HG03039 (cell line): ENCODE data around the gene ATP5MK.
"Not testable (repeated sequence)": the region's sequence is repeated elsewhere in the genome, so short reads cannot be mapped to it uniquely, and the experiment has no call there.

Experiments
- ATAC-seq: cut with Tn5 transposase; IDR thresholded peaks from one replicate; pipeline ENCODE4 v1.9.1; 2021; ENCODE audit warnings: mild to moderate bottlenecking, moderate library complexity; ENCODE audit not compliant: unreplicated experiment

ATP5MK gene, protein sequence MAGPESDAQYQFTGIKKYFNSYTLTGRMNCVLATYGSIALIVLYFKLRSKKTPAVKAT

GRCh38 chr10:103396067-103396788 is at the start of gene ATP5MK, which contains the start of gene PDCD11:
Gene ATP5MK, minus strand, starts transcription at chr10:103396475. Its CDS starts 4,018 bp downstream, at chr10:103392457.
Gene PDCD11, plus strand, starts transcription at chr10:103396626. Its CDS starts 1,801 bp downstream, at chr10:103398427.
- ATAC-seq: peak; percentile 97

DNA sequence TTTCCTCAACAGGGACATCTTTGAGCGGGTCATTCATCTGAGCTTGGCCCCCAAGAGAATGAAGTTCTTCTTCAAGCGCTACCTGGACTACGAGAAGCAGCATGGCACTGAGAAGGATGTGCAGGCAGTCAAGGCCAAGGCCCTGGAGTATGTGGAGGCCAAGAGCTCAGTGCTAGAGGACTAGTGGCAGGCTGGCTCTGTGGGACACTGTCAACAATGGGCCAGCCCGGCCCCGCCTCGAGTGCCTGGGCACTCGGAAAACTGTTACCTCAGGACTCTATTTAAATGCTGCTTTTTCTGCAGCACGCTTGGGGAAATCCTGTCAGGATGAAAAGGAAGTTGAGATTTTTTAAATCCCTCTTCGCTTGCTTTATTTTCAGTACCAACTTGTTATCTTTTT is 49.1 kb upstream of the ATP5MK start:
- ATAC-seq: no peak

DNA sequence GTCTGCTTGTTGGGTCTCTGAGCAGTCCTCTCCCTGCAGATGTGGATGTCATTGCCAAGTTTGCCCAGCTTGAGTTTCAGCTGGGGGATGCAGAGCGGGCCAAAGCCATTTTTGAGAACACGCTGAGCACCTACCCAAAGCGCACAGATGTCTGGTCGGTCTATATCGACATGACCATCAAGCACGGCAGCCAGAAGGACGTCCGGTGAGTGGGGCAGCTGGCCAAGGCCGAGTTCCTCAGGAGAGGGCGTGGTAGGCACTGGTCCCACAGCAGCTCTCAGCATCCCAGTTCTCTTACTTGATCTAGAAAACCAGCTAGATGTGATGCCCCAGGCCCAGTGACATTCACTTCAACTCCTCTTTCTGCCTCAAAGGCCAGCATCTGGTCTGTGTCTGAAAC is 48.2 kb upstream of the ATP5MK start:
- no peak for ATAC-seq

GRCh38 chr10:103443475-103444185 is 47.4 kb upstream of the ATP5MK start:
- ATAC-seq: no peak

GRCh38 chr10:103442031-103442461 is 45.8 kb upstream of the ATP5MK start:
- ATAC-seq: no peak

DNA sequence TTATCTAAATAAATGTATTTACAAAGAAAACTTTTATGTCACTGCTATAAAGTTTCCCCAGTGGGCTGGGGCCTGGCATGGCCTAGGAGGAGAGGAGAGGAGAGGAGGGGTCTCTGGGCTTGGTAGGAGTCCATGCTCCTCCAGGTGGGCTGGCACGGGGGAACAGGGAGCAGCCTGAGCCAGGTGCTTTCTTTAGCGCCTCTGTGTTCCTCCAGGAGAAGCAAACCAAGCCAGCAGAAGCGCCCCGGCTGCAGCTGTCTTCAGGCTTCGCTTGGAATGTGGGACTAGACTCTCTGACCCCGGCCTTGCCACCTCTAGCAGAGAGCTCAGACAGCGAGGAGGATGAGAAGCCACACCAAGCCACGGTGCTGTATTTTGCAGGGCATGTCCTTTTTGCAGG is 45.3 kb upstream of the ATP5MK start:
- ATAC-seq: no peak

GRCh38 chr10:103441206-103441605 is 44.9 kb upstream of the ATP5MK start:
- ATAC-seq: no peak

GRCh38 chr10:103440416-103440815 is 44.1 kb upstream of the ATP5MK start:
- no peak for ATAC-seq

GRCh38 chr10:103439776-103440175 is 43.5 kb upstream of the ATP5MK start:
- ATAC-seq: no peak

DNA sequence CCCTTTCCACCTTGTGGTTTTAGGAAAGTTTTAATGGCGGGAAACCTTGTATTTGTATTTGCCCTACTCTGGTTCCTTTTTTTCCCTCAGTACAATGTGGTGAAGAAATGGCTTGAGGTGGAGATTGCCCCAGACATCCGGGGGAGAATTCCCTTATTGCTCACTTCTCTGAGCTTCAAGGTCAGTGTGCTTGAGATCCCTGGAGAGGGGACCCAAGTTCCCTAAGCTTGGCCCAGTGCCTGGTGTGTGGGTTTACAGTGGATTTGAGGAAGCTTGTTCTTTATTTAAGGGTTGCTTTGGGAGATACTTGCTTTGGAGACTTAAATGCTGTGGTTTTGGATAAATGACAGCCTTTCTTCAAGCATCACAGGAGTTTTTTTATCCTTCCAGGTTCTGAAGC is 37.6 kb upstream of the ATP5MK start:
- no peak for ATAC-seq

GRCh38 chr10:103431902-103432301 is 35.6 kb upstream of the ATP5MK start:
- no peak for ATAC-seq

- ATAC-seq: no peak
Measured at GRCh38 chr10:103429647-103430046, 33.4 kb upstream of the ATP5MK start.

DNA sequence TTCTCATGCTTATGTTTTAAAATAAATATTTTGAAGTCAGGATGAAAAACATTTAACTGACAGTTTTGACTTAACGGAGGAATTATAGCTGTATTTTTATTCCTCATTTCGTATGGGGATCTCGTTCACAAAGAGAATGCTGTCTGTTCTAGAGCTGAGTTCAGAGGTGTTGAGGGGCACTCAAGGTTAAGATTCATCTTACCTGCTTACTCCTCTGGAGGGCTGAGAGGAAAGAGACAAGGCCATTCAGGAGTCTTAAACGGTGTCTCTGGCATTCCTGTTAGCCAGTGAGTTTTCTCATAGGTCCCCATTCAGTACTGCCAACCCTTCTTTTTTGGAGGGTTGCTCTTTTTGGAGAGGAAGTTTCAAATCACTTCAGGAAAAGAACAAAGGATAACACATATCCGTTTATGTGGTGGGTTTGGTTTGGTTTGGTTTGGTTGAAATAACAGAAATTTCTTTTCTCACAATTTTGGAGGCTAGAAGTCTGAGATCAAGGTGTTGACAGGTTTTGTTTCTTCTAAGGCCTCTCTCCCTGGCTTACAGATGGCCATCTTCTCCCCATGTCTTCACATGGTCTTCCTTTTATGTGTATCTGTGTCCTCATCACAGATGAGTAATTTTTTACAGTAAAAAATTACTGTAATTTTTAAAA is 32.8 kb upstream of the ATP5MK start:
- no peak for ATAC-seq

- ATAC-seq: no peak
Measured at GRCh38 chr10:103427866-103428265, 31.6 kb upstream of the ATP5MK start.

DNA sequence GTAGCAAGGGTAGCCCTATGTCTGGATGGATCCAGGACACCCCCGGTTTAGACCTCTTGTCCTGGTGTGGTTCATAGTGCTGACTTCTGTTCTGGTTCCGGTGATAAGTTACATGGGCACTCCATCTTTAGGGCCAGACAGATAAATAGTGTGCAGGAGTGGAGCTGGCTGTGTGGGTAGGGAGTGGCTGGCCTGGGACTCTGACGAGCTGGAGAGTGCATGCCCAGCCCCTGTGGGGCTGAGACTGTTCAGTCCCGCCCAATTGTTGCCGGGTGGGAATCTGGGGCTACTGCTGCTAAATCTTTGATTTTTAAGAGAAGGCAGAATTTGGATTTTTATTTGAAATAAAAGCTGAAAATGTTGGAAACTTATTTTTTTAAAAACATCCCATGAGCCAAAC is 27.5 kb upstream of the ATP5MK start:
- ATAC-seq: no peak

GRCh38 chr10:103419101-103419500 is 22.8 kb upstream of the ATP5MK start:
- ATAC-seq: no peak

GRCh38 chr10:103417601-103418000 is 21.3 kb upstream of the ATP5MK start:
- ATAC-seq: no peak

DNA sequence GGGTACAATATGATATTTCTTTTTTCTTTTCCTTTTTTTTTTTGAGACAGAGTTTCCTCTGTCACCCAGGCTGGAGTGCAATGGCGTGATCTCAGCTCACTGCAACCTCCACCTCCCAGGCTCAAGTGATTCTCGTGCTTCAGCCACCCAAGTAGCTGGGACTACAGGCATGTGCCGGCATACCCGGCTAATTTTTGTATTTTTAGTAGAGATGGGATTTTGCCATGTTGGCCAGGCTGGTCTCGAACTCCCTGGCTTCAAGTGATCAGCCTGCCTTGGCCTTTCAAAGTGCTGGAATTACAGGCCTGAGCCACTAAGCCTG is 20.8 kb upstream of the ATP5MK start:
- ATAC-seq: not testable (repeated sequence)

DNA sequence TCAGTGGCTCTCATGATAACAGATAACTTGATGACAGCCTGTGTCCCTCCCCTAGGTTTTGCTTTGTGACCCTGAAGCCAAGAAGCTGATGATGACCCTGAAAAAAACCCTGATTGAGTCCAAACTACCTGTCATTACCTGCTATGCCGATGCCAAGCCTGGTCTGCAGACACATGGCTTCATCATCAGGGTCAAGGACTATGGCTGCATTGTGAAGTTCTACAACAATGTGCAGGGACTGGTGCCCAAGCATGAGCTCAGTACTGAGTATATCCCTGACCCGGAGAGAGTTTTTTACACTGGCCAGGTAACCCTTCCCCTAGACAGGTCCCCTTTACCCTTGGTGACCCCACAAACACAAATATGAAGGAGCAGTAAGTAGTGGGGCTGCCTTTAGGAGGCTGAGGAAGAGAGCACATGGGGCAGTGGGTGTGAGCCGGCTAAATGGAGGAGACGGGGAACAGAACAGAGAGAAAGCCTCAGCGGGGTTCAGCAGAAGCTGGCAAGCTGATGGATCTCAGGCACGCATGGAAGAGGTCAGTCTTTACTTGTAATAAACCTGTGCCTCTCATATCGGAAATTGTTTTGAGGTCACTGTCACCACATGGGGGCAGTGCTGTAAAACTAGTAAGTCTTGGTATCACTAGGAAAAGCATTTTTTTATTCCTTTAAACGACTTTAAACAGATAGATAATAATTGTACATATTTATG is 20.3 kb upstream of the ATP5MK start:
- no peak for ATAC-seq

GRCh38 chr10:103415581-103415980 is 19.3 kb upstream of the ATP5MK start:
- no peak for ATAC-seq

- no peak for ATAC-seq
Measured at GRCh38 chr10:103413564-103413963, 17.3 kb upstream of the ATP5MK start.
